Keratinocyte (primary cell): ENCODE data around the gene VWC2. TPM values are rescaled to one million over a fixed set of nuclear protein-coding genes. Genes with fewer than 3 reads are reported as not detected.

Experiments
- DNase-seq: peaks from one replicate; pipeline ENCODE4 v3.0.0-alpha.2; 2011; ENCODE audit warnings: low read depth, missing footprints, low spot score
- FAIRE-seq: peaks from 2 replicates; lab custom pipeline; 2011; peaks lifted over from hg19 to GRCh38; lab: Jason Lieb, UNC
- H2AFZ ChIP-seq: 2 replicates; pipeline ENCODE4 v1.6.0; 2012; ENCODE audit warnings: low read length, control low read depth, inconsistent platforms; ENCODE audit not compliant: control insufficient read depth
- H3K27ac ChIP-seq: 2 replicates; pipeline ENCODE4 v1.5.1; 2011; ENCODE audit warnings: low read length; ENCODE audit not compliant: control insufficient read depth, insufficient read depth
- H3K27me3 ChIP-seq: 3 replicates; pipeline ENCODE4 v1.6.0; 2011; ENCODE audit warnings: low read length; ENCODE audit not compliant: control insufficient read depth, insufficient read depth; ENCODE audit errors: extremely low read depth
- H3K36me3 ChIP-seq, 2 experiments: 2 replicates in 1 of 2; 3 replicates in 1 of 2; pipeline ENCODE4 v1.5.1; 2011; ENCODE audit warnings: low read length in 2 of 2, mild to moderate bottlenecking in 1 of 2; ENCODE audit not compliant: control insufficient read depth in 2 of 2, insufficient read depth in 2 of 2; ENCODE audit errors: extremely low read depth in 1 of 2
- H3K4me1 ChIP-seq: 3 replicates; pipeline ENCODE4 v1.5.1; 2011; ENCODE audit warnings: low read length; ENCODE audit not compliant: control insufficient read depth, insufficient read depth; ENCODE audit errors: extremely low read depth
- H3K4me2 ChIP-seq: 3 replicates; pipeline ENCODE4 v1.6.0; 2011; ENCODE audit warnings: low read depth, low read length; ENCODE audit not compliant: control insufficient read depth, insufficient read depth; ENCODE audit errors: extremely low read depth
- H3K4me3 ChIP-seq, 3 experiments: fragments of 200-600 bp in 1 of 3; sonication (generic) in 1 of 3; 2 replicates in 2 of 3; 3 replicates in 1 of 3; pipeline ENCODE4 v1.5.1; 2011 to 2016; ENCODE audit warnings: low read length in 3 of 3, mild to moderate bottlenecking in 3 of 3, control low read depth in 2 of 3, inconsistent platforms in 1 of 3, low read depth in 1 of 3, mixed read lengths in 1 of 3, mixed run types in 1 of 3, moderate library complexity in 1 of 3; ENCODE audit not compliant: control insufficient read depth in 2 of 3, insufficient read depth in 2 of 3; ENCODE audit errors: extremely low read depth in 1 of 3
- H3K79me2 ChIP-seq: 2 replicates; pipeline ENCODE4 v1.6.0; 2012; ENCODE audit warnings: low read length; ENCODE audit not compliant: control insufficient read depth, insufficient read depth
- H3K9ac ChIP-seq: 3 replicates; pipeline ENCODE4 v1.6.0; 2011; ENCODE audit warnings: low read length; ENCODE audit not compliant: control insufficient read depth, insufficient read depth; ENCODE audit errors: extremely low read depth
- H3K9me1 ChIP-seq: 3 replicates; pipeline ENCODE4 v1.6.0; 2011; ENCODE audit warnings: low read length; ENCODE audit not compliant: control insufficient read depth, insufficient read depth; ENCODE audit errors: extremely low read depth
- H3K9me3 ChIP-seq: 2 replicates; pipeline ENCODE4 v1.5.1; 2012; ENCODE audit warnings: low read depth, low read length; ENCODE audit not compliant: control insufficient read depth
- H4K20me1 ChIP-seq: 3 replicates; pipeline ENCODE4 v1.6.0; 2011; ENCODE audit warnings: low read length; ENCODE audit not compliant: control insufficient read depth, insufficient read depth; ENCODE audit errors: extremely low read depth
- CTCF ChIP-seq, 3 experiments: IDR thresholded peaks in 1 of 3; conservative IDR thresholded peaks in 1 of 3; optimal IDR thresholded peaks in 1 of 3; 2 replicates in 2 of 3; 3 replicates in 1 of 3; pipeline versions ENCODE3 to v1.5.1; 2011; ENCODE audit warnings: low read length in 3 of 3, mild to moderate bottlenecking in 3 of 3, moderate library complexity in 2 of 3, control low read depth in 1 of 3, inconsistent platforms in 1 of 3; ENCODE audit not compliant: insufficient read depth in 2 of 3; ENCODE audit errors: extremely low read depth in 1 of 3
- EZH2 ChIP-seq: IDR thresholded peaks from one replicate; pipeline ENCODE4 v1.6.1; 2012; ENCODE audit warnings: inconsistent platforms, mild to moderate bottlenecking, low read length, moderate library complexity
- dilution Hi-C: fragments of 300-500 bp; cut with MboI; formaldehyde crosslinking; loops from one replicate; pipeline ENCODE4 v1.7.0; 2020; ENCODE audit warnings: low sequenced_read_pairs; ENCODE audit not compliant: extremely low pct_ligation_motif_present
- polyA plus RNA-seq, 5 experiments: library from polyadenylated mRNA; depleted of rRNA in 3 of 5; stranded (reverse) in 3 of 5; stranded (forward) in 1 of 5; unstranded in 1 of 5; fragments of >200 nt; gene quantifications; 1 replicate in 1 of 5; 2 replicates in 3 of 5; 3 replicates in 1 of 5; pipeline versions ENCODE4 v1.2.1 to v1.2.3, GENCODE V29; 2011 to 2012; ENCODE audit warnings: missing spikeins in 2 of 5, low read depth in 1 of 5, low replicate concordance in 1 of 5

The VWC2 gene
- polyA plus RNA-seq, 1 donor (not counting 4 experiments of a cell fraction or from before 2014, with no cell fraction given) = not detected

- H3K4me2 ChIP-seq = peak overlapping the region; percentile 62
- FAIRE-seq (peak; percentile 71), DNase-seq (no peak)
- H3K9me3 ChIP-seq = no peaks in the 10 kb centered on the region
- no peaks in the 10 kb centered on the region for H3K79me2 ChIP-seq
- no peak overlapping the region for H3K9ac ChIP-seq
- H3K27me3 ChIP-seq = no peaks in the 10 kb centered on the region
- dilution Hi-C loops = no loop called here
- H3K9me1 ChIP-seq = no peaks in the 10 kb centered on the region
- TF ChIP-seq CTCF (optimal IDR thresholded peaks at IDR 0.05 in 1 of 3, IDR thresholded peaks at IDR 0.05 in 1 of 3, conservative IDR thresholded peaks at IDR 0.05 in 1 of 3; ENCODE audit: extremely low read depth in 1 of 3, insufficient read depth in 2 of 3, low read length in 3 of 3) (no peak), EZH2 (no peak)
- H3K4me3 ChIP-seq = peak overlapping the region in 1 of 3 experiments; percentile 43
- H3K36me3 ChIP-seq = no peaks in the 10 kb centered on the region
- H3K4me1 ChIP-seq = peaks cover 9% of the 10 kb centered on the region
- peak overlapping the region; percentile 60 for H2AFZ ChIP-seq
- H3K27ac ChIP-seq = no peak overlapping the region
- H4K20me1 ChIP-seq = no peaks in the 10 kb centered on the region
Observed at GRCh38 chr7:49878089-49878488, 104.7 kb downstream of the VWC2 start.

DNA sequence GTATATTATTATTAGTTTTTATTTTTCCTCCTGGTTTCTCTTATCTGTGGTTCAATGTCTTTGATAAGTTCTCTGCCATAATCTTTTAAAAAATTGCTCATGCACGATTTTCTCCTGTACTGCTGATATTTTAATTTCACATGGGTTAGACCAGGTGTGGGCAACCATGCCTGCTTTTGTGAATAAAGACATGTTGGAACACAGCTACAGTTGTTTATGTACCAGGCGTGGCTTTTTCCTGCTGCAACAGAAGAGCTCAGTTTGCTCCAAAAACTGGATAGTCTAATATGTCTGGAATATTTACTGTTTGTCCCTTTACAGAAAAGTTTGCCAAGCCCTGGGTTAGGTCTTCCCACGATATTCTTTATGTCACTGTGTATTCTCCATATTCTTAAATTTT, 105.2 kb downstream of the VWC2 start:
- no peaks in the 10 kb centered on the region for H3K9me3 ChIP-seq
- H4K20me1 ChIP-seq = no peaks in the 10 kb centered on the region
- dilution Hi-C loops = no loop called here
- no peak overlapping the region for H3K9ac ChIP-seq
- peak overlapping the region in 1 of 3 experiments; percentile 43 for H3K4me3 ChIP-seq
- H3K4me1 ChIP-seq = peaks cover 9% of the 10 kb centered on the region
- H3K79me2 ChIP-seq = no peaks in the 10 kb centered on the region
- no peaks in the 10 kb centered on the region for H3K9me1 ChIP-seq
- no peak overlapping the region for H3K27ac ChIP-seq
- H2AFZ ChIP-seq = peak overlapping the region; percentile 47
- FAIRE-seq (peak; percentile 76), DNase-seq (no peak)
- H3K27me3 ChIP-seq = no peaks in the 10 kb centered on the region
- TF ChIP-seq EZH2 (no peak), CTCF (optimal IDR thresholded peaks at IDR 0.05 in 1 of 3, IDR thresholded peaks at IDR 0.05 in 1 of 3, conservative IDR thresholded peaks at IDR 0.05 in 1 of 3; ENCODE audit: extremely low read depth in 1 of 3, insufficient read depth in 2 of 3, low read length in 3 of 3) (no peak)
- H3K4me2 ChIP-seq = peak overlapping the region; percentile 62
- no peaks in the 10 kb centered on the region for H3K36me3 ChIP-seq
